Activated effector memory CD4-positive, alpha-beta T cell treated with Interleukin-2 at 50 U/mL for 16 hours (primary cell): Measurements from ENCODE around the gene FBN1.

Experiments
- DNase-seq: peaks from one replicate; pipeline ENCODE4 v3.0.0-alpha.2; 2020

Gene FBN1

DNA sequence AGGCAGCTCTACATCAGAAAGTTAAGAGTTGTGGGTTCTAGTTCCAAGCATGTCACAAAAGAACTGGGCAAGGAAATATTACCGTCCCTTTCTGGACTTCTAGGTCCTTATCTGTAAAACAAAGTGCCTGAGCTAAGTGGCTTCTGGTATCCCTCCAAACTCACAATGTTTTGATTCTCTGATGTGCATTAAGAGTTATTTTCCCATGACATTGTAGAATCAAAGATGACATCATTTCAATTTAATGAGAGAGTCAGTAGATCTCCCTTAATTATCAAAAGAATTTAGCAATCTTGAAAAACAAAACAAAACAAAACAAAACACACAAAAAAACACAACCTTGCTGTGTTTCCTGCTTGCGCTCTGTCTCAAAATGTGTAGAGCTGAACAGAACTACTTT lies 225.6 kb downstream of the FBN1 start:
- DNase-seq: no peak

DNA sequence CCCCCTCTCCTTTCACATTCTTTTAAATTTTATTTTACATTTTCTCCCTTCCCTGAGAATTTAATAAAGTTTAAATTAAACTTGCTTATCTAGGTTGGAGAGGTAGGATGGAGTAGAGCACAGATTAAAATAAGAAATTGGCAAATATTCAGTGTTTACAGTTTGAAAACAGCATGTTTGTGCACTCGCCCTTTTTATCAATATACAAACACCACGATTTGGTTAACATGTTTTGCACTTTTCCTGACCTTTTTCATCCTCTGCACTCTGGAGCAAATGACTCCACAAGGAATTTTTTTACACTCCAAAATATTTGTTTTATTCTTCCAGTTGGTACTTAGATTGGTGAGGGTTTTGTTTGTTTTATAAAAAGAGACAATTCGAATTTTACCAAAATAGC lies 227.2 kb downstream of the FBN1 start:
- no peak for DNase-seq

DNA sequence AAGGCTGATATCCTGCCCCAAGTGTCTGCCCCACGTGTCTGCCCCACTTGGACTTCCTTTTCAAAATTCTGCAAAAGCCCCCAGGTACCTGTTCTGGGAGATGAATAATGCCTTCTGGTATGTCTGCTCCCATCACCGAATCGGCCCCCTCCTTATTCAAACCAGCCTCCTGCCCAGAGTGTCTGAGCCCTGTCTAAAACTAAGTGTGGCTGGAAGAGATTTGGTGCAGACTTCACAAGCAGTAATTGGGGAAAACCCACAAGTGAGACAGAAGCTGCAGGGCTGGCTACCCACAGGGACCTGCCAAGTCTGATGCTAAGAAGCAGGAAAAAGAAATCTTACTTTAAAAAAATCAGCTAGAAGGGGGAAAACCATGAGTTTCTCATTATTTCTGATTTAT lies 229.2 kb downstream of the FBN1 start:
- DNase-seq: no peak

DNA sequence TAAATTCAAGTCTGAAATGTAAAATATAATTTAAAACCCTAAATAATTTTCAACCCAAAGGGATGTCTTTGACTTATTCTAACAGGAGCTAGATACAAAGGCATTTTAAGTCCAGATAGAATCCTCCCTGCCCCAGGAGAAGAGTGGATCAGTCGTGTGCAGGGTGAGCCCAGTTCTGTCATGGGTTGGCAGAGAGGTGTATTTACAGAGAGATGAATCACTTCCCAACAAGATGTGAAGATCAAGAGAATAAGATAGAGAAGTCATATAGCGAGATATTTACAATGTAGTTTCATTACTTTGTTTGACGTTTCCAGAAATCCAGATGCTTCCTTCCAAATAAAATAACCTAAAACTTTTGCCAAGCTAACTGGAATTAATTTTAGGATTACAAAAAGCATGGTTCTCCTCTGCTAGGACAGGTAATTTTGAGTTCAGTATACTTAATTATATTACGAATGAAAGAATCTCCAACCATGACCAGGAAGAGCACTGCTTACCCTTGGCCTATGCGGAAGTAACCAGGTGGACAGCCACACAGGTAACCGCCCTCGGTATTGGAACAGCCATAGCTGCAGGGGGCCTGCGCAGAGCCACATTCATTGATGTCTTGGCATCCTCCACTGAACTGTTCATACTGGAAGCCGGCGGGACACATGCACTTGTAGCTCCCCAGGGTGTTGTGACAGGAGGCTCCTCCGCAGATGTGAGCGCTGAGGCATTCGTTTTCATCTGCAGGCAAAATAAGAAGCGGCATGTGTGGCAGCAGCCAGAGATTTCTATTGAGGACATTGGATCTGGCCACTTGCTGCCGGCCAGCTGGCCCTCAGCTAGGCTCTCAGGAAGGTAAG lies 230.2 kb downstream of the FBN1 start:
- DNase-seq: no peak

DNA sequence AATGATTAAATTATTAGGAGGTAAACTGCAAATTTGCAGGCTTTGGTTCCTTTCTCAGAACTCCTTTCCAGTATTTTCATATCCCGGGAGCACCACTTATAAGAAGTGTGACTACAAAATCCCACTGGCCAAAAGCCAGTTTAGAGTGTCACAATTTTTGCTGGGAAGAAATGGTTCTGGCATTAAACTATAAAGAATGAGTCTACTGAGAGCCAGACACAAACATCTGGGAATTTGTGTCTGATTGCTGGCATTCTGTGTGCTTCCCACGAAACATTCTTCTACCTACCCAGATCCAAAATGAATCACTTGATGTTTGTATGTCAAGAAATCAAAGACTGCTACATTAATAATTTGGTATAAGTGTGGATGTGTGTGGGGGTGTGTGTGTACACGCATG lies 231.5 kb downstream of the FBN1 start:
- no peak for DNase-seq

DNA sequence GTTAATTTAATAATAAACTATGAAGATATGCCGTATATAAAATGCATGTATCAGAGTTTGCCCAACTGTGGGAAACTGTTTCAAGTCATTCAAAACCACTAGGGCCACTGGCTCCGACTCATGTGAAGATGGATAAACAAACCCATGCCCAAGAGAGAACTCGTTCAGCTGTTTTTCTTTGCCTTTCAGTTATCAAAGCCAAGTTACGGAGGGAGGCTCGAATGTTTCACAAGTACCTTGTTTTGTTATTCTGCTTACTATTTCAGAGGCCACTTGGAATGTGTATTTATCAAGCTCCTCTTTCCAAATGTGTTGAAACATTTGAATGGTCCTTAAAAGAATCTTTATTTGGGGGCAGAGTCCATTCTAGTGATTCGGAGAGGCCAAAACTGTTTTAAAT lies 232.2 kb downstream of the FBN1 start:
- no peak for DNase-seq

DNA sequence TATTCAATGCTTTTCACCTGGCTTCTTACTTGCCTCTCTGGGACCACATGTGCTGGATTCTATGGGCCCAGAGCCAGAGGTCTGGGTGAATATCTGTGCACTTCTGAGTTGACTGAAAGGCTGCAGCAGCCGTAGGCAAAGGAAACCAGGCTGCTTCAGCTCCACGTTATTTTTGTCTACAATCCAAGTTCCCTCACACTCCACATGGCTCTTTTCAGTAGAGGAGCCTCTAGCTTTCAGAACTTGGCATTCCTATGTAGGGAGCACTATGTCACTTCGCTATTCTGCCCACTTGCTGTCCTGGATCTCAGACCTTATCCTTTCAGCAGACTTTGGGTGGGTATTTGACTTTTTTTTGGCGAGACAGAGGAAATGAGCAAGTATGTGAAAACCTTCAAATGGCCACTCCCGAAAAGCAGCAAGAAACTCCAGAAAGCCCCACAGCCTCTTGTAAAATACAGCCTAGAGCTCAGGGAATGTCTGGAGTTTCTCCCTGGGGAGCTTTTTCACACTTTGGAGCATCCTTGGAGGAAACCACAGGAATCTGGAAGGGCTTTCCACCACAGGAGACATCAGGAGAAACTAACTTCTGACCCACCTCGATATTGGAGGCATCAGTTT lies 233.4 kb downstream of the FBN1 start:
- DNase-seq: no peak

DNA sequence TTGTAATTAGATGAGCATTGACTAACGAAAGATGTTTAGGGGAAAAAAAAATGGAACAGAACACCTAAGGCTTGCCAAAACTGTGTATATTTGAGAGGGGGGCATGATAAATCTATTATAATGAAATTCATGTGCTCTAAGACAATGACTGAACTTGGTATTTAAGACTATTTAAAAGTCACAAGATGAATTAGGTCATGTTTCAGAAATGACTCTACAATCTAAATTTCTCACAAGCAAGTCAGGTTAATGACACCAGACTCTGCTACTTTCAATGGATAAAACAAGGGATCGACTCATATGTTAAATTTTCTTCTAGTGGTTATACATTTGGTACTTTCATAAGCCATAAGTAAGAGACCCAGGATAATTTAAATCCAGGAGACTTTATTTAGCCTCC lies 235.9 kb downstream of the FBN1 start:
- DNase-seq: no peak

DNA sequence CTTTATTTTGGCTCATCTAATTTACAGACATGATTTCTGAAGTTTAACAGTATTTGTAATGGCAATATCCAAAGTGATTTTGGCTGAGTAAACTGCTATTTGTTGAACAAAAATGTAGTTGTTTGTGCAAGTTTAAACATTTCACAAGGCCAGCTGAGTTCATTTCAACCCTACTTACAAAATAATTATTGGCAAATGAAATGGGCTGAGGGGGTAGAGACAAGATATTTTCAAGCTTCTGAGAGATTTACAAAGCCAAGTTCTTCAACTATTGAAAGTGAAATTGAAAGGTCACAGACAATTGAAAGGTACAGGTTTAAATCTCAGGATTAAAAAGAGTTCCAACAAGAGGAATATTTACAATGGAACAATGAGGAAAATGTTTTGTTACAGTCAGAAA lies 237.2 kb downstream of the FBN1 start:
- no peak for DNase-seq

DNA sequence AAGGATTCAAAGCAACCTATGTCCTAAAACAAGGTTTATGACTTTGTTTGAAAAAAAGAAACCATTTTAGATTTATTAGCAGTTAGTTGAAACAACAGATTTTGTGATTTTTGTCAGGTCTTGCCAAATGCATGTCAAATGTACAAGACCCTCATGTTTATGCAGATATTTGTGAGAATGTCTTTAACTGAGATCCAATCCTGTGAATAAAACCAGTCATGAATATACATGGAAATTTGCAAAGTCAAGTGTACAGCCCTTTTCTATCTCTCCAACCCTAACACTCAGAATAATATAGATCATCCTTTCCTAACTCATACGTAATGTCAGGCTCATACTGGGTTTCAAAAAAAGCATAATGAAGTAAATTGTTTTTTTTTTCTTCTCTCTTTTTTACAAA lies 237.9 kb downstream of the FBN1 start:
- no peak for DNase-seq

DNA sequence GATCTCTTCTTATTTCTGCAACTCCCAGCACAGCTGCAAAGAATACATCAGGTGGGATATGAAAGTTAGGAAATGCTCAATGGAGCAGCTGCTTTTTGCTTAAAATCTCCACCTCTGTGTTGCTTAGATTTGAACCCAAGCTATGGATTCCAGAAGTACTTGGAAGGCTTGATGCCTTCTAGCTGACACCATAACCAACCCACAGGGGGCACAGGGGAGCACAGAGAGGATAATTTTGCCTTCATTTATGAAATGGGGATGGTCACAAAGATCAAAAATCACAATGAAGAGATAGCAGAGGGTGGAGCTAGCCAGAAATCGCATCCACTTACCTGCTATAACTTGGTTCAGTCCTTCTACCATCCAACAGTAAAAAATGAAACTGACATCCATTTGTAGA lies 238.6 kb downstream of the FBN1 start:
- no peak for DNase-seq

DNA sequence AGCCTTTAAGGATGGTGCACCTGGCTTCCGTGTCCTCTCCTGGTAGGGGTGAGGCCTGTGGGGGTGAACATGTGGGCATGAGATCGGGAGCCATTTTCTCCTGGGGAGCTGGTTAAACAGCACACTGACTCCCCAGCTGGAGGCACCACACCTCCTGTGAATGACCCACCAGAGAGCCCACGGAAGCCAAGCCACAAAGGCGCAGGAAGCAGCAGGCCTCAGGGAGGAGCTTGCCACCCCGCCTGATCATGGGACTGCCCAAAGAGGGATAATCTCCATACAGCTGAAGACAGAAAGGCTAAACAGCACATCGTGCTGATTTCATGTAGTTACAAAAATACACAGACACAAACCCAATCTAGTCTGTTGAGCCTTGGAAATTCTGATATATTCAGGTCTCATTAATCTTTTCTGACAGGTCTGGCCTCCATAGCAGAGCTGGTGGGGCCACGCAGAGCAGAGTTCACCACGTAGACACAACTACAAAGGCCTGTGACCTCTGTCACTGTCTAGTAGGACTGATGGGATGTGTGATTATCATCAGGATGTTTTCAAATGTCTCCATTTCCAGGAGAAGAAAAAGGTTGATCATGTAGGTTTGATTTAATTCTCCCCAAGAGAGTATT lies 239.1 kb downstream of the FBN1 start:
- no peak for DNase-seq

DNA sequence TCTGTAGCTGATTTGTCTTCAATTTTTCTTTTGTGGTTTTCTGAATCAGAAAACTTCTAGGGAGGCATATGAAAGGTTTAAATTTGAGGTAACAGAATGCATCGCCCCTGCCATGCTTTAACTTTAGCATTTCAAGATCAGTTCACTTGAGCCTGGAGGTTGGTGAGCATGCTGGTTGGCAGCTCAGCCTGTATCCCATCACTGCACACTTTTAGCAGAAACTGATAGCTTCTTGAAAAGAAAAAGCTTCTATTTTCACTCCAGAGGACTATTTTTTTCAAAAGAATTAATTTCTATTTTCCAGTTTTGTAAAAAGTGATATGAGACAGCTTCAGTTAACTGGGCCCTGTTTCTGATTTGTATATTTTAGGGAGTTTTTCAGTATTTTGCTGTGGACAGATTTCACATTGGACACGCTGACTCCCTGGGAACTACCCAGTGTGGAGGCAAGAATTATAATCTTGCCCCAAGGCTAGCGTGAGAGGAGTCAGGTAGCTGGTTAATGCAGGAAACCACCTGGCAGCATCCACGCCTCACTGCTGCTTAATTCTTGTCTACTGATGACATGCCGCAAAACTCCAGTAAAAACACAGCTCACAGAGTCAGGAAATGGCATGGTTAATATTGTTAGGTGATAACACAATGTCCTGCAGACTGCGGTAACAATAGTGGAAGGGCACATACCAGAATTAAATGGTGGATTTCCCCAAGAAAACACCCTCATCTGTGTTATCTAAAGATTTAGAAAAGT lies 242.9 kb downstream of the FBN1 start:
- no peak for DNase-seq

DNA sequence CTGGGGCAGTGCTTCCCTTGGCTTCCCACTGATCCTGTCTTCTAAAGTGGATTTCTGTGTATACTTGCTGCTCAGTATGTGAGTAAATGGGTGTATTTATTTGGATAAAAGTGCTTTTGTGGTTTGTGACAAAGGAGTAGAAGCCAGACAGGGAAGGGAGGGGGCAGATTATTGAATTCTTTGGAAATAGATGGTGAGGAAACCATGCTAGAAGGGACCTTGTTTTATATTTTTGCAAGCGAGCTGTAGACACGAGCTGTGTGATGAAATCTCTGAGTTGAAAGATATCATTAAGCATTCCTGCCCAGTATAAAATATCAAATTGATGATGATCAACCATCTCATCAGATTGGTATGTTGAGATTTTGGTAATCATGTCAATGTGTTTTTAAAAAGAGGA lies 245.4 kb downstream of the FBN1 start:
- no peak for DNase-seq

DNA sequence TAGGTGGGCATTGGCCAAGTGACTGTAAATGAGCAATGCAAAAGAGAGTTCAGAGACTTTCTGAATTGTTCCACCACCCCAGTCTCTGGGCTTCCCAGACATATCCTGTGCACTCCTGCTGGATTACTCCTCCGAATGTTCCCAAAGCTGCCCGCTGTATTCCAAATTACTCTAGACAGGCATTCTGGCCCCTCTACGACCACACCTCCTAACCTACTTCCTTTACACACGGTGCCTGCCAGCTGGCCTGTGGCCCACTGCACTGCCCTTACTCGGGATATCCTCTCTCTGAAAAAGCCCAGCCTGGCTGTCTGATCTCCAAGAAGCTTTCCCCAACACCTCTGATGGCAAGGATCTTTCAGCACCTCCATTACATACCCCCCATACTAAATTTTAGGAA lies 247.7 kb downstream of the FBN1 start:
- no peak for DNase-seq

DNA sequence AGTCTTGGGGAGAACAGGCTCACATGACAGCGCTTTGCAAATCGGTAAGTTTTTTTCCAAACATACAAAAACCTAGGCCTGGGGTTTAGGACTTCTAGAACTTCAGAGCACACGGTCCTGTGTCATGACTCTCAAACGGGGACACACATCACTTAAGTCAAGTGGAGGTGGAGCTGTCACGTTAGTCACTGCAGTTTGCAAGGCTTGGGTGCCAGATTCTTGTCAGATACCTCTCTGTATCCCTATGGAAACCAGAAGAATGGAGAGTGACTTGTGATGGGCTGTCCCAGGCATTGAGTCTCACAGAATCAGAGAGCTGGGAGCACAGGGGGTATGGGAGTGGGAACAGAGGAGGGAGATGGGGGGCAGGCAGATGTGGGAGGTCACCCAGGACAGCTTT lies 249.5 kb downstream of the FBN1 start:
- no peak for DNase-seq

DNA sequence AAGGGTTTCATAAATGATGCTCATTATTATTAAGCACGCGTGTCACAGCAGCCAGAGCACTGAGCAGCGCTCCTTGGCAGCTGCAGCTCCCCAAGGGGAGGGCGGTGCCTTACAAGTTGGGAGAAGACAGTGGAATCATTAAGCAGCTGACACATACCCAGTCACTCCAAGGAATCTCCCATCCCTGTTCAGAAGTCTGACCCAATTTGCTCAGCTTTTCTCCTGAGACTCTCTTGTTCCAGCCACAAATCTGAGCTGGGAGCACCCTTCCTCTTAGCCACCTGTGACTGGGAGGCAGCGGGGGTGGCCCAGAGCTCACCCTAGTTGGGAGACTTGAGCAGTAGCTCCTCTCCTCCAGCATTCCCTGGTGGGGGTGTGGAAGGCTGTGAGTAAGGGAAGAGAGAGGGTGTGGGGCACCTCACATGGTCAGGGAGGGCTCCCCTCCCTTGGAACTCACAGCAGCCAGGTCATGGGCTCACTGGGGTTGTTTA lies 249.9 kb downstream of the FBN1 start:
- DNase-seq: no peak

DNA sequence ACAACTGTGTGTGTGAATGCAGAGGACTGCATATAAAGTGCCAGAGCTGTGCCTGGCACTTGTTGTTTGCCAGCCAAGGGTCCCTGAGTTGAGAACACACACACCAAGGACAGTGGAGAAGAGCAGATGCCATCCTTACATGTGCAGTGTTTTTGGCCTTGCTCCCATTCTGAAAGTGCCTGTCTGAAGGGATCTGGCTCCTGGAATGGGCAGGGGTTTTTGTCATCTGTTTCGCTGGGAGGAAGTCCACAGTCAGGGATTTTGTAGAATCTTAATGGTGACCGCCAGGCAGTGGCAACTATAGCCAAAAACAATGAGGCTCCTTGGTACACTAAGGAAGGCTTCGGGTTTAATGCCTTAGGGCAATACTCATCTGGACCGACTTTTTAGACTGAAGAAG lies 250.5 kb downstream of the FBN1 start:
- DNase-seq: no peak

DNA sequence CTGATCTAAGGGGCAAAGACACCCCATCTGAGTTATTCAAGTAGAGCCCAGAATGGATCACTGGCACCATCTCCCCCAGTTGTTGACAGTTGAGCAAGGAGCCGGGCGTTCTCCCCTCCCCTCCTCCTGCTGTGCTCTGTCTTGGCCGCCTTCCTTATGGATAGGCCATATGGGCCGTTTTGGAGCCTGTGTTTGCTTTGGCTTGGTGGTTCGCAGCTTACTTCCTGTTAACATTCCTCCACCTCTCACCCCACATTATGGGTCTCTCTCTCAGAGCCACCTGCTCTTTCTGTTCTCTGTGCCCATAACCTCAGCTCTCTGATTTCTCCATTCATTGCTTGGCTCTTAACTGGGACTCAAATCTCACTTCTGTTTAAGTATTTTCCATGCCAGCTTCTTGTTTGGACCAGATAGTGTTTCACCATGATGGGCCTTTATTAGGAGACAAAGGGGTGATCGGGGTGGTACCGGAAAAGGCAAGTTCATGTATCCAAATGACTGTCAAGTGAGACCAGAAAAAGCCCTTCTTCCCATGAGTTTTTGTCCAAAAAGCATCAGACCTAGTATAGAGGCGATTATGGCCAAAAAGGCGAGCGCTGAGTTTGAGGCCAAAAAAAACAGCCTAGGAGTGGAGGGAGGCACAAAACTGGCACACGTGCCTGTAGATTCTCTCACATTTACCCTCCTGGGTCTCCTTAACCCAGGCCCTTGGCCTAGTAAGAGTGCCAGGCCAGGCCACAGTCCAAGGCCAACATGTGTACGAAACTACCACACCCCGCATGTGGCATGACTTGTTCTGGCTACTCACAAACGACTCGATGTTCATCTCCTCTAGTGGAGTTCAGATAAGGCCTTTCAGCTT lies 251.6 kb downstream of the FBN1 start:
- DNase-seq: no peak

DNA sequence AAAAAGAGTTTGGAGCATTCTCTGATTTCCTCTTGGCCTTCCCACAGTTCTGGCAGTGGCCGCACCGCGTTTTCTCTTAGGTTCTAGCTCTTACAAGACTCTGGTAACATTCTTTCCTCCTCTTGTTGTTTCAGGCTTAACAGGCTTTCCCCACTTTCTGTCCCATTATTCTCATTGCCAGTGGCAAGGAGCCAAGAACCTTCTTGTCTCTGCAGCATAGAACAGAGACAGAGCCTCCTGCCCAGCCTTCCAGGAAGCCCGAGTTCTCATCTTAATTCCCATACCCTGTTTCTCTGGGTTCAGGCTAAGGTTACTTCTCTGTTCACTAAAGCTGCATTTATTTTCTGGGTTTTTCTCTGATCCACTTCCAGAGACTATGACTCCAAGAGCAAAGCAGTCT lies 253.2 kb downstream of the FBN1 start:
- DNase-seq: no peak

DNA sequence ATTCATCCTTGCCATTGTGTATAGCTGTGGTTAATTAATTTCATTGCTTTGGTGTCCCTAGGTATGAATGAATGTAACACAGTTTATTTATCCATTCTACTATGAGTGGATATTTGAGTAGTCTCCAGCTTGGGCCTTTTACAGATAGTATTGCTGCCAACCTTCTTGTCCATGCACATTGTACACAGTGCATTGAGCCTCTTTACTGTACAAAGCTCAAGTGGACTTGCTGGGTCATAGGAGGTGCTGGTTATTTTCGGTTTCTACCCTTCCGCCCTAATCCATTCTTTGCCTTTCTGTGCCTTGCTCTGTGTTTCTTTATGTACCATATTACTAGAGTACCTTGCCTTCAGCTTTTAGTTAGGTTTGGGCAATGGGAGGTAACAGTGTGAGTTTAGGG lies 253.6 kb downstream of the FBN1 start:
- DNase-seq: no peak

DNA sequence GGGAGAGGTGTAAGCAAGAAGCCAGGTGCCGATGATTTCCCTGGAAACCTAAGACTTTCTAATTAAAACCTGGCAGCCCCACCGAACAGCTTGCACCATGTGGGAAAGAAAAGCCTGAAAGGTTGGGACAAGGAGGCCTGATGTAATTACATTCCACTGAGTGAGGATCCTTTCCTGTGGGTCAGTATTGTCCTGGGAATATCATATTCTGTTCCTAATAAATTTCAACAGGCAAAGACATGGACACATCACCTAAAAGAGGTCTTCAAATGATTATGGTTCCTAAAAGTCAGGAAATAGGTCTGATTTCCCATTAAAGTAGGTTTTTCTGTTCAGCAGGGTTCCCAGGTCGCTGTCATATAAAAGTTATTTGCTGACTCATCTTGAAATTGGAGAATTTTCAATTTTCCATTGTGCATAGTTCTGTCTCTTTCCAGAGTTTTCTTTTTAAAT lies 255.8 kb downstream of the FBN1 start:
- no peak for DNase-seq
